ENCODE data around the gene MAN2B2. TPM values are rescaled to one million over a fixed set of nuclear protein-coding genes. Genes with fewer than 3 reads are reported as not detected.
"Not testable (repeated sequence)": the region's sequence is repeated elsewhere in the genome, so short reads cannot be mapped to it uniquely, and the experiment has no call there.

MAN2B2 gene
- total RNA-seq, 4 donors from 2014 or later = 3.3 to 5.6 (median 4.5) TPM

DNA sequence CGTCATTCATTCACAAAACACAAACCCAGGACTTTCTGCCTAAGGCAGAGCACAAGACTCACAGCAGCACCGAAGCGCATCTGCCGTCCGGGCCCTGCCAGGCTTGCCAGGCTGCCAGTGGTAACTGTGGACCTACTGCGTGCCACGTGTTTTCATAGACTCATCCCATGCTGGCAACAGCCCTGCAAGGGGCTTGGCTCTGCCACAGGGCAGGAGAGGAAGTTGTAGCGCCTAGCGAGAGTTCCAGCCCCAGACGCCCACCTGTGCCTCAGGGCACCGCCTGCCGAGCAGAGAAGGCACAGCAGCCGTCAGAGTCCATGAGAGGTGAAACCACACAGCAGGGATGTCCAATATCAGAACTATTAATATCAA, 46.6 kb downstream of the MAN2B2 start:
- in situ Hi-C loops (cut with MboI; ENCODE audit: low sequenced_read_pairs in 4 of 4) = no loop called here
- no peak for ATAC-seq

GRCh38 chr4:6622744-6623143, 47.8 kb downstream of the MAN2B2 start:
- H3K27ac ChIP-seq = no peak overlapping the region
- H3K4me1 ChIP-seq = no peaks in the 10 kb centered on the region
- no peak for DNase-seq
- H3K9me3 ChIP-seq = no peaks in the 10 kb centered on the region
- no peak for ATAC-seq
- in situ Hi-C loops (cut with MboI; ENCODE audit: low sequenced_read_pairs in 4 of 4) (no loop called here), intact Hi-C loops (cut with DNase I; ENCODE audit: low total_unique reads) (no loop called here)
- no peaks in the 10 kb centered on the region for H3K36me3 ChIP-seq
- no peak overlapping the region for H3K4me3 ChIP-seq
- no peaks in the 10 kb centered on the region for H3K27me3 ChIP-seq
- no peak for TF ChIP-seq POLR2A (IDR thresholded peaks at IDR 0.05)
- TF ChIP-seq, protein P1, sequence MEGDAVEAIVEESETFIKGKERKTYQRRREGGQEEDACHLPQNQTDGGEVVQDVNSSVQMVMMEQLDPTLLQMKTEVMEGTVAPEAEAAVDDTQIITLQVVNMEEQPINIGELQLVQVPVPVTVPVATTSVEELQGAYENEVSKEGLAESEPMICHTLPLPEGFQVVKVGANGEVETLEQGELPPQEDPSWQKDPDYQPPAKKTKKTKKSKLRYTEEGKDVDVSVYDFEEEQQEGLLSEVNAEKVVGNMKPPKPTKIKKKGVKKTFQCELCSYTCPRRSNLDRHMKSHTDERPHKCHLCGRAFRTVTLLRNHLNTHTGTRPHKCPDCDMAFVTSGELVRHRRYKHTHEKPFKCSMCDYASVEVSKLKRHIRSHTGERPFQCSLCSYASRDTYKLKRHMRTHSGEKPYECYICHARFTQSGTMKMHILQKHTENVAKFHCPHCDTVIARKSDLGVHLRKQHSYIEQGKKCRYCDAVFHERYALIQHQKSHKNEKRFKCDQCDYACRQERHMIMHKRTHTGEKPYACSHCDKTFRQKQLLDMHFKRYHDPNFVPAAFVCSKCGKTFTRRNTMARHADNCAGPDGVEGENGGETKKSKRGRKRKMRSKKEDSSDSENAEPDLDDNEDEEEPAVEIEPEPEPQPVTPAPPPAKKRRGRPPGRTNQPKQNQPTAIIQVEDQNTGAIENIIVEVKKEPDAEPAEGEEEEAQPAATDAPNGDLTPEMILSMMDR (IDR thresholded peaks at IDR 0.05 in 4 of 5, conservative IDR thresholded peaks at IDR 0.05 in 1 of 5) = no peak

More for the DNA sequence above, 46.6 kb downstream of the MAN2B2 start:
- no peaks in the 10 kb centered on the region for H3K27me3 ChIP-seq
- TF ChIP-seq, protein P1 (IDR thresholded peaks at IDR 0.05 in 4 of 5, conservative IDR thresholded peaks at IDR 0.05 in 1 of 5) = no peak
- no peaks in the 10 kb centered on the region for H3K9me3 ChIP-seq
- DNase-seq = no peak
- peaks cover 0 to 9% of the 10 kb centered on the region in 2 donors for H3K36me3 ChIP-seq
- intact Hi-C loops (cut with DNase I; ENCODE audit: low total_unique reads) = no loop called here
- no peak overlapping the region for H3K27ac ChIP-seq
- no peaks in the 10 kb centered on the region for H3K4me1 ChIP-seq
- no peak overlapping the region for H3K4me3 ChIP-seq

GRCh38 chr4:6625256-6625655, 50.3 kb downstream of the MAN2B2 start:
- Histone ChIP-seq H3K27ac (no peak overlapping the region), H3K9me3 (no peaks in the 10 kb centered on the region), H3K36me3 (no peaks in the 10 kb centered on the region), H3K4me3 (no peak overlapping the region), H3K27me3 (no peaks in the 10 kb centered on the region), H3K4me1 (no peaks in the 10 kb centered on the region)
- intact Hi-C loops (cut with DNase I; ENCODE audit: low total_unique reads) (no loop called here), in situ Hi-C loops (cut with MboI; ENCODE audit: low sequenced_read_pairs in 4 of 4) (no loop called here)
- TF ChIP-seq, protein P1 (IDR thresholded peaks at IDR 0.05 in 4 of 5, conservative IDR thresholded peaks at IDR 0.05 in 1 of 5) = no peak
- TF ChIP-seq POLR2A (IDR thresholded peaks at IDR 0.05) = no peak
- DNase-seq (no peak), ATAC-seq (no peak)

GRCh38 chr4:6626066-6626465, 51.1 kb downstream of the MAN2B2 start:
- in situ Hi-C loops (cut with MboI; ENCODE audit: low sequenced_read_pairs in 4 of 4) = no loop called here

DNA sequence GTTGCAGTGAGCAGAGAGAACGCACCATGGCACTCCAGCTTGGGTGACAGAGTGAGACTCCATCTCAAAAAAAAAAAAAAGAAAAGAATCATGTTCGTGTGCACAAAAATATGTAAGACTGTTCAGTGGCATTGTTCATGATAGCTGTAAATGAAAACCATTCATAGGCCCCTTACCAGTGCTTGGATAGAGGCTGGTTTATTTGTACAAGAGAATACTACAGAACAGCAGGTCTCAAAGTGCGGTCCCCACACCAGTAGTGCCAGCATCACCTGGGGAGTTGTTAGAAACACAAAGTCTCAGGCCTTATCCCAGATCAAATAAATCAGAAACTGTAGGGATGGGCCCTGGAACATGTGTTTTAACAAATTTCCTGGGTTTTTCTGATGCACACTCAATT, 52.8 kb downstream of the MAN2B2 start:
- no peaks in the 10 kb centered on the region for H3K36me3 ChIP-seq

More at GRCh38 chr4:6626066-6626465, 51.1 kb downstream of the MAN2B2 start:
- no peak overlapping the region for H3K4me3 ChIP-seq
- H3K27ac ChIP-seq = no peak overlapping the region
- no peak for DNase-seq
- intact Hi-C loops (cut with DNase I; ENCODE audit: low total_unique reads) = no loop called here
- no peaks in the 10 kb centered on the region for H3K27me3 ChIP-seq
- H3K36me3 ChIP-seq = no peaks in the 10 kb centered on the region
- no peak for TF ChIP-seq POLR2A (IDR thresholded peaks at IDR 0.05)
- TF ChIP-seq, protein P1 (IDR thresholded peaks at IDR 0.05 in 4 of 5, conservative IDR thresholded peaks at IDR 0.05 in 1 of 5) = no peak
- H3K4me1 ChIP-seq = no peaks in the 10 kb centered on the region
- H3K9me3 ChIP-seq = no peaks in the 10 kb centered on the region
- ATAC-seq = no peak

DNA sequence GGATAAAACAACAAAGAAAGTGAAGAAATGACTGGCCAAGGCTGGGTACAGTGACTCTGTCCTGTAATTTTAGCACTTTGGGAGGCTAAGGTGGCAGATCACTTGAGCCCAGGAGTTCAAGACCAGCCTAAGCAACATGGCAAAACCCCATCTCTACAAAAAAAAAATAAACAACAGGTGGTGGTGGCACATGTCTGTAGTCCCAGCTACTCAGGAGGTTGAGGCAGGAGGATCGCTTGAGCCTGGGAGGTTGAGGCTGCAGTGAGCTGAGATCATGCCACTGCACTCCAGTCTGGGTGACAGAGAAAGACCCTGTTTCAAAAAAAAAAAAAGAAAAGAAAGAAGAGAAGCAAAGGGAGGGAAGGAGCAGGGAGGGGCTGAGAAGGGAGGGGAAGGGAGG, 53.5 kb downstream of the MAN2B2 start:
- ATAC-seq, H3K9me3 ChIP-seq: not testable (repeated sequence)

More for the DNA sequence above, 52.8 kb downstream of the MAN2B2 start:
- TF ChIP-seq, protein P1 (IDR thresholded peaks at IDR 0.05 in 4 of 5, conservative IDR thresholded peaks at IDR 0.05 in 1 of 5) = no peak
- TF ChIP-seq POLR2A (IDR thresholded peaks at IDR 0.05) = no peak
- Histone ChIP-seq H3K4me3 (no peak overlapping the region), H3K9me3 (no peaks in the 10 kb centered on the region), H3K4me1 (peaks cover 0 to 8% of the 10 kb centered on the region in 2 donors), H3K27me3 (no peaks in the 10 kb centered on the region), H3K27ac (no peak overlapping the region)
- intact Hi-C loops (cut with DNase I; ENCODE audit: low total_unique reads) (no loop called here), in situ Hi-C loops (cut with MboI; ENCODE audit: low sequenced_read_pairs in 4 of 4) (no loop called here)
- DNase-seq = no peak
- no peak for ATAC-seq

More for the DNA sequence above, 53.5 kb downstream of the MAN2B2 start:
- H3K27me3 ChIP-seq; H3K27ac ChIP-seq; in situ Hi-C loops (cut with MboI; ENCODE audit: low sequenced_read_pairs in 4 of 4); DNase-seq; H3K36me3 ChIP-seq; intact Hi-C loops (cut with DNase I; ENCODE audit: low total_unique reads); H3K4me3 ChIP-seq: not testable (repeated sequence)
- H3K4me1 ChIP-seq = peaks cover 0 to 10% of the 10 kb centered on the region in 2 donors
